HepG2 (cell line): ENCODE data around the gene AP3D1. TPM values are rescaled to one million over a fixed set of nuclear protein-coding genes. Genes with fewer than 3 reads are reported as not detected.

Experiments used
- BCL6 ChIP-seq: IDR thresholded peaks from 2 replicates; pipeline ENCODE4 v1.6.1; 2016; ENCODE audit warnings: missing genetic modification reagents, missing compliant biosample characterization
- BHLHE40 ChIP-seq: IDR thresholded peaks from 2 replicates; pipeline ENCODE4 v1.6.1; 2011; ENCODE audit warnings: low read length, improper control_type of control experiment
- ELF4 ChIP-seq: sonication (generic); formaldehyde crosslinking; IDR thresholded peaks from 2 replicates; pipeline ENCODE4 v1.5.0; 2020; ENCODE audit warnings: missing genetic modification reagents, mild to moderate bottlenecking, moderate library complexity, borderline replicate concordance
- FOXO1 ChIP-seq: sonication (generic); formaldehyde crosslinking; IDR thresholded peaks from 2 replicates; pipeline ENCODE4 v1.4.0; 2020; ENCODE audit warnings: missing genetic modification reagents
- GTF3A ChIP-seq: sonication (generic); formaldehyde crosslinking; conservative IDR thresholded peaks from 2 replicates; pipeline ENCODE4 v1.4.0; 2020; ENCODE audit warnings: mild to moderate bottlenecking, missing genetic modification reagents
- HHEX ChIP-seq: IDR thresholded peaks from 2 replicates; pipeline ENCODE4 v1.6.1; 2016; ENCODE audit warnings: control low read depth
- KLF12 ChIP-seq: sonication (generic); formaldehyde crosslinking; IDR thresholded peaks from 2 replicates; pipeline ENCODE4 v1.4.0; 2020; ENCODE audit warnings: missing genetic modification reagents, borderline replicate concordance
- KLF6 ChIP-seq: IDR thresholded peaks from 2 replicates; pipeline ENCODE4 v1.8.0; 2016; ENCODE audit warnings: missing biosample characterization, missing genetic modification reagents
- RFXANK ChIP-seq: IDR thresholded peaks from 2 replicates; pipeline ENCODE4 v1.6.1; 2016
- SIX1 ChIP-seq: sonication (generic); formaldehyde crosslinking; IDR thresholded peaks from 2 replicates; pipeline ENCODE4 v1.4.0; 2020; ENCODE audit warnings: missing genetic modification reagents, borderline replicate concordance
- SMYD3 ChIP-seq: sonication (generic); formaldehyde crosslinking; IDR thresholded peaks from 2 replicates; pipeline ENCODE4 v1.8.1; 2023; ENCODE audit warnings: mild to moderate bottlenecking, missing genetic modification reagents
- STAG1 ChIP-seq: sonication (generic); formaldehyde crosslinking; IDR thresholded peaks from 2 replicates; pipeline ENCODE4 v1.4.0; 2020; ENCODE audit warnings: missing genetic modification reagents
- YEATS4 ChIP-seq: sonication (generic); formaldehyde crosslinking; IDR thresholded peaks from 2 replicates; pipeline ENCODE4 v1.4.0; 2020; ENCODE audit warnings: missing genetic modification reagents, borderline replicate concordance
- ZFP36L1 ChIP-seq: sonication (generic); formaldehyde crosslinking; IDR thresholded peaks from 2 replicates; pipeline ENCODE4 v1.8.0; 2022; ENCODE audit warnings: mild to moderate bottlenecking, missing genetic modification reagents, moderate library complexity
- ZNF451 ChIP-seq: sonication (generic); formaldehyde crosslinking; IDR thresholded peaks from 2 replicates; pipeline ENCODE4 v1.5.0; 2020; ENCODE audit warnings: mild to moderate bottlenecking, missing genetic modification reagents
- ZNF674 ChIP-seq: sonication (generic); formaldehyde crosslinking; IDR thresholded peaks from 2 replicates; pipeline ENCODE4 v1.5.0; 2020; ENCODE audit warnings: low read depth, mild to moderate bottlenecking, missing genetic modification reagents
- ZNF749 ChIP-seq: sonication (generic); formaldehyde crosslinking; IDR thresholded peaks from 2 replicates; pipeline ENCODE4 v1.8.0; 2022; ENCODE audit warnings: mild to moderate bottlenecking, missing genetic modification reagents, moderate library complexity, borderline replicate concordance
- ZNF768 ChIP-seq: sonication (generic); formaldehyde crosslinking; IDR thresholded peaks from 2 replicates; pipeline ENCODE4 v1.4.0; 2020; ENCODE audit warnings: missing genetic modification reagents
- ZNF776 ChIP-seq: sonication (generic); formaldehyde crosslinking; IDR thresholded peaks from 2 replicates; pipeline ENCODE4 v1.4.0; 2020; ENCODE audit warnings: mild to moderate bottlenecking, missing genetic modification reagents
- ZSCAN30 ChIP-seq: sonication (generic); formaldehyde crosslinking; IDR thresholded peaks from 2 replicates; pipeline ENCODE4 v1.5.0; 2020; ENCODE audit warnings: mild to moderate bottlenecking, missing genetic modification reagents
- polyA plus RNA-seq, 8 experiments: library from polyadenylated mRNA; depleted of rRNA in 3 of 8; stranded (reverse) in 7 of 8; unstranded in 1 of 8; fragments of >200 nt; fragmentation: Illumina TruSeq in 4 of 8; extraction: Trizol in 4 of 8; gene quantifications; 2 replicates each; pipeline versions ENCODE4 v1.2.1 to v1.2.3, GENCODE V29; 2011 to 2016; ENCODE audit warnings: low read depth in 4 of 8, missing spikeins in 1 of 8, mixed read lengths in 1 of 8; ENCODE audit not compliant: insufficient read depth in 1 of 8
- total RNA-seq, 5 experiments: library from RNA; depleted of rRNA; stranded (reverse); fragments of >200 nt; fragmentation: Illumina TruSeq; extraction: Trizol; gene quantifications; 2 replicates each; pipeline ENCODE4 v1.2.3, GENCODE V29; 2016; ENCODE audit warnings: low read depth in 1 of 5
- TF ChIP-seq, protein P1 (sequence below): sonication (generic); formaldehyde crosslinking; IDR thresholded peaks from 2 replicates; pipeline ENCODE4 v1.4.0; 2020; ENCODE audit warnings: mild to moderate bottlenecking, low read depth, missing genetic modification reagents
- TF ChIP-seq, protein P2 (sequence below): sonication (generic); formaldehyde crosslinking; IDR thresholded peaks from 2 replicates; pipeline ENCODE4 v1.8.1; 2022; ENCODE audit warnings: low read depth, mild to moderate bottlenecking, missing genetic modification reagents
- TF ChIP-seq, protein P3 (sequence below): sonication (generic); formaldehyde crosslinking; IDR thresholded peaks from 2 replicates; pipeline ENCODE4 v1.4.0; 2020; ENCODE audit warnings: missing genetic modification reagents
- TF ChIP-seq, protein P4 (sequence below): sonication (generic); formaldehyde crosslinking; IDR thresholded peaks from 2 replicates; pipeline ENCODE4 v1.4.0; 2020; ENCODE audit warnings: missing genetic modification reagents, borderline replicate concordance

Gene AP3D1
- total and polyA plus RNA-seq, 2 of the 13 experiments (the other 11 are each of a cell fraction or from before 2014, with no cell fraction given), result 68.0 to 82.6 TPM

DNA sequence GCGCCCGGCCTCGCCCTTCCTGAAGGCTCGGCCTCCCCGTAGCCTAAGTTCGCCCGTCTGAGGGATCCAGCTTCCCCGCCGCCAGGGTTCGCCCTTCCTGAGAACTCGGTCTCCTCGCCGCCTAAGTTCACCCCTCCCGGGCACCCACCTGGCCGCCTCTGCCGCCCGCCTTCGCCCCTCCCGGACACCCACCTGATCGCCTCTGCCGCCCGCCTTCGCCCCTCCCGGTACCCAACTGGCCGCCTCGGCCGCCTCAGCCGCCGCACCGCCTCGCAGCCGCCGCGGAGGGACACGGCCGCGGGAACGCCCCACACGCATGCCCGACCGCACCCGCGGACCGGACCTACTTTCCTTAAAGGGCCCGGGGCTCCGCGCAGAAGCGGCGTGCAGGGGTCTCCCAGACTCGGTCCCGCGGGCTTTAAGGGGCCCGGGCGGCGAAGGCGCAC lies 55.3 kb downstream of the AP3D1 start, which contains the start of gene MOB3A (continued):
- TF ChIP-seq, protein P1, sequence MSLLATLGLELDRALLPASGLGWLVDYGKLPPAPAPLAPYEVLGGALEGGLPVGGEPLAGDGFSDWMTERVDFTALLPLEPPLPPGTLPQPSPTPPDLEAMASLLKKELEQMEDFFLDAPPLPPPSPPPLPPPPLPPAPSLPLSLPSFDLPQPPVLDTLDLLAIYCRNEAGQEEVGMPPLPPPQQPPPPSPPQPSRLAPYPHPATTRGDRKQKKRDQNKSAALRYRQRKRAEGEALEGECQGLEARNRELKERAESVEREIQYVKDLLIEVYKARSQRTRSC (CRISPR knock-in tag), result peak; percentile 50; the same call in 1 of the 2 replicates
- TF ChIP-seq BCL6 (CRISPR knock-in tag) (no peak), FOXO1 (CRISPR knock-in tag) (peak; percentile 60; the same call in 1 of the 2 replicates), RFXANK (CRISPR knock-in tag) (peak; percentile 48; the same call in 1 of the 2 replicates), KLF6 (peak; percentile 73; the same call in 1 of the 2 replicates), GTF3A (no peak), BHLHE40 (peak; percentile 61), ZNF776 (CRISPR knock-in tag) (peak; percentile 92; the same call in 1 of the 2 replicates), STAG1 (CRISPR knock-in tag) (peak; percentile 18; the same call in 1 of the 2 replicates), ZNF749 (CRISPR knock-in tag) (0 out of 2 replicates have a peak, but pooled peaks have one; percentile 43), ZFP36L1 (CRISPR knock-in tag) (no peak), SIX1 (no peak), YEATS4 (CRISPR knock-in tag) (peak; percentile 91), KLF12 (CRISPR knock-in tag) (peak; percentile 92), HHEX (no peak), ZNF674 (no peak; the same call in 1 of the 2 replicates), ZNF451 (CRISPR knock-in tag) (no peak; the same call in 1 of the 2 replicates), ELF4 (CRISPR knock-in tag) (no peak), ZNF768 (CRISPR knock-in tag) (peak; percentile 81; the same call in 1 of the 2 replicates), ZSCAN30 (CRISPR knock-in tag) (no peak), SMYD3 (CRISPR knock-in tag) (0 out of 2 replicates have a peak, but pooled peaks have one; percentile 35)
- TF ChIP-seq, protein P2, sequence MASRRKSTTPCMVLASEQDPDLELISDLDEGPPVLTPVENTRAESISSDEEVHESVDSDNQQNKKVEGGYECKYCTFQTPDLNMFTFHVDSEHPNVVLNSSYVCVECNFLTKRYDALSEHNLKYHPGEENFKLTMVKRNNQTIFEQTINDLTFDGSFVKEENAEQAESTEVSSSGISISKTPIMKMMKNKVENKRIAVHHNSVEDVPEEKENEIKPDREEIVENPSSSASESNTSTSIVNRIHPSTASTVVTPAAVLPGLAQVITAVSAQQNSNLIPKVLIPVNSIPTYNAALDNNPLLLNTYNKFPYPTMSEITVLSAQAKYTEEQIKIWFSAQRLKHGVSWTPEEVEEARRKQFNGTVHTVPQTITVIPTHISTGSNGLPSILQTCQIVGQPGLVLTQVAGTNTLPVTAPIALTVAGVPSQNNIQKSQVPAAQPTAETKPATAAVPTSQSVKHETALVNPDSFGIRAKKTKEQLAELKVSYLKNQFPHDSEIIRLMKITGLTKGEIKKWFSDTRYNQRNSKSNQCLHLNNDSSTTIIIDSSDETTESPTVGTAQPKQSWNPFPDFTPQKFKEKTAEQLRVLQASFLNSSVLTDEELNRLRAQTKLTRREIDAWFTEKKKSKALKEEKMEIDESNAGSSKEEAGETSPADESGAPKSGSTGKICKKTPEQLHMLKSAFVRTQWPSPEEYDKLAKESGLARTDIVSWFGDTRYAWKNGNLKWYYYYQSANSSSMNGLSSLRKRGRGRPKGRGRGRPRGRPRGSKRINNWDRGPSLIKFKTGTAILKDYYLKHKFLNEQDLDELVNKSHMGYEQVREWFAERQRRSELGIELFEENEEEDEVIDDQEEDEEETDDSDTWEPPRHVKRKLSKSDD (CRISPR knock-in tag), result peak; percentile 67; the same call in 1 of the 2 replicates
- TF ChIP-seq, protein P3, sequence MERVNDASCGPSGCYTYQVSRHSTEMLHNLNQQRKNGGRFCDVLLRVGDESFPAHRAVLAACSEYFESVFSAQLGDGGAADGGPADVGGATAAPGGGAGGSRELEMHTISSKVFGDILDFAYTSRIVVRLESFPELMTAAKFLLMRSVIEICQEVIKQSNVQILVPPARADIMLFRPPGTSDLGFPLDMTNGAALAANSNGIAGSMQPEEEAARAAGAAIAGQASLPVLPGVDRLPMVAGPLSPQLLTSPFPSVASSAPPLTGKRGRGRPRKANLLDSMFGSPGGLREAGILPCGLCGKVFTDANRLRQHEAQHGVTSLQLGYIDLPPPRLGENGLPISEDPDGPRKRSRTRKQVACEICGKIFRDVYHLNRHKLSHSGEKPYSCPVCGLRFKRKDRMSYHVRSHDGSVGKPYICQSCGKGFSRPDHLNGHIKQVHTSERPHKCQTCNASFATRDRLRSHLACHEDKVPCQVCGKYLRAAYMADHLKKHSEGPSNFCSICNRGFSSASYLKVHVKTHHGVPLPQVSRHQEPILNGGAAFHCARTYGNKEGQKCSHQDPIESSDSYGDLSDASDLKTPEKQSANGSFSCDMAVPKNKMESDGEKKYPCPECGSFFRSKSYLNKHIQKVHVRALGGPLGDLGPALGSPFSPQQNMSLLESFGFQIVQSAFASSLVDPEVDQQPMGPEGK (CRISPR knock-in tag), result peak; percentile 81
- TF ChIP-seq, protein P4, sequence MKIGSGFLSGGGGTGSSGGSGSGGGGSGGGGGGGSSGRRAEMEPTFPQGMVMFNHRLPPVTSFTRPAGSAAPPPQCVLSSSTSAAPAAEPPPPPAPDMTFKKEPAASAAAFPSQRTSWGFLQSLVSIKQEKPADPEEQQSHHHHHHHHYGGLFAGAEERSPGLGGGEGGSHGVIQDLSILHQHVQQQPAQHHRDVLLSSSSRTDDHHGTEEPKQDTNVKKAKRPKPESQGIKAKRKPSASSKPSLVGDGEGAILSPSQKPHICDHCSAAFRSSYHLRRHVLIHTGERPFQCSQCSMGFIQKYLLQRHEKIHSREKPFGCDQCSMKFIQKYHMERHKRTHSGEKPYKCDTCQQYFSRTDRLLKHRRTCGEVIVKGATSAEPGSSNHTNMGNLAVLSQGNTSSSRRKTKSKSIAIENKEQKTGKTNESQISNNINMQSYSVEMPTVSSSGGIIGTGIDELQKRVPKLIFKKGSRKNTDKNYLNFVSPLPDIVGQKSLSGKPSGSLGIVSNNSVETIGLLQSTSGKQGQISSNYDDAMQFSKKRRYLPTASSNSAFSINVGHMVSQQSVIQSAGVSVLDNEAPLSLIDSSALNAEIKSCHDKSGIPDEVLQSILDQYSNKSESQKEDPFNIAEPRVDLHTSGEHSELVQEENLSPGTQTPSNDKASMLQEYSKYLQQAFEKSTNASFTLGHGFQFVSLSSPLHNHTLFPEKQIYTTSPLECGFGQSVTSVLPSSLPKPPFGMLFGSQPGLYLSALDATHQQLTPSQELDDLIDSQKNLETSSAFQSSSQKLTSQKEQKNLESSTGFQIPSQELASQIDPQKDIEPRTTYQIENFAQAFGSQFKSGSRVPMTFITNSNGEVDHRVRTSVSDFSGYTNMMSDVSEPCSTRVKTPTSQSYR (CRISPR knock-in tag), result 0 out of 2 replicates have a peak, but pooled peaks have one; percentile 24
